ENCODE measurements around the gene DGKG.

Gene DGKG

DNA sequence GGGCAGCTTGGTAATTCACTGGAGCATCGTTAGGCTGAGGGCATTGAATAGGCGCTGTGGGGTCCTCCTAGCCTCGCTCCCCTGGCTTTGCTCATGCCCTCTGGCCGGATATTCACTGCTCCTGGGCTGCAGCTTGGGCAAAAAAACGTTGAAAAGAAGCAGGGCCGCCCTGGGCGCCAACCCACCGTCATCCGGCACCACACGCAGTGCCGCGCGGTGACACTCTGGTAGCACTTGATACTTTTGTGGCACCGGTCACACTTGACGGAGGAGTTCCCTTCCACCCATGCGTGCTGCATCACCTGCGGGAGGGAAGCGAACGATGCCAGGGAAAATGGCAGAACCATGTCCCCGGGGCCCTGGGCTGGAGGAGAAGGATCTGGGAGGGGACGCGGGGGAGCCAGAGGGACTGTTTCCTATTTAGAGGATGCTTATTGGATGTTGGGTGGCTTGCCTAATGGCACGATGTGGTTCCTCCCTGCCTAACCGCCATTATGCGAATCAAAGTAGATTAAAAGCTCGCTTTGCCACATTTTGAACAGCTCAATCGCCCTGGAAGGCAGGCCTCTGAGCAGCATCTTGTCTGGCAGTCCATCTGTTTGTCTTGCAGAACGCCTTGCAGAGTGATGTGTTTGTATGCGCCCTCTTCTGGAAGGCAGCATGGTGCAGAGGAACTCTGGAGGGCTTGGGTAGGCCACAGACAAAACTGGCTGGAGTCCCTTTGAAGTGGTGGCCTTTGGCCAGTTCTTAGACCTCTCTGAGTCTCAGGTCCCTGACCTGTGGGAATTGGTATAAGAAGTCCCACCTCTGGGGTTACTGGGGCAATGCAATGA lies 93.2 kb downstream of the DGKG start:
- no peak for DNase-seq

GRCh38 chr3:186267758-186268157 lies 94.3 kb downstream of the DGKG start:
- no peak for DNase-seq

- no peak for DNase-seq
These were observed 97.2 kb downstream of the DGKG start for GRCh38 chr3:186264608-186265400.

GRCh38 chr3:186261638-186262037 lies 100.4 kb downstream of the DGKG start:
- DNase-seq = no peak

GRCh38 chr3:186260726-186261125 lies 101.3 kb downstream of the DGKG start:
- no peak for DNase-seq

DNA sequence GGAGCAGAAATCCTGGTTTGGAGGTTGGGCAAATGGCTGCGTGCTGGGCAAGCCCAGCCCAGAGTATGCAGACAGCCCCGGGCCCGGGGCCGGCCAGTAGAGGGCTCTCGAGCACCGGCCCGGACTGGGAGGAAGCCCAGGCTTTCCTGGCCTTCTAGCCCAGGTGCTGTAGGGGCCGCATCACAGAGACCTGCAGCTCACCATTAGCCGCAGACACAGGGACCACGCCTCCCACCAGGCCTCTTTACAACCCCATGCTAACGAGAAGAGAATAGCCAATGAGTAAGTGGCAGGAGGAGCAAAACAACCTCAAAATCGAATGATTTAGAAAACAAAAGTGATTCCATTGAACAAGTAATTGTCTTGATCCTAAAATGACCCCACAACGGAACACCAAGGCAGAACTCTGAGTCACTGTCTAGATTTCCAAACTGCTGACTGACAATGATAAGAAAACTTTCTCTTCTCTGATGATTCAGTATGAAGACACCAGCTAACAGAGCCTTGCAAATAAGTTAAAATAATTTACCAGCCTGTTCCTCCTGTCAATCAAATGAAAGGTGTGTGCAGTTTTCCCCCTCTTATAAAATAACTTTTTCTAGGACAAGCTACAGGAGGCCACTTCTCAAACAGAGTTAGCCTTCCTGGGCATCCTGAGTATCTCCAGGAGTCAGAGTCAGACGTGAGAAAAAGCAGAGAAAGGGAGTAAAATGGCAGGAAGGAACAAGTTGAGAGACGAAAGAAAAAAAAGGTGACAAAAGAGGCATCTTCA lies 102.2 kb downstream of the DGKG start:
- no peak for DNase-seq

- DNase-seq = no peak
These were observed 103.1 kb downstream of the DGKG start for GRCh38 chr3:186258968-186259367.

GRCh38 chr3:186257866-186258265 lies 104.2 kb downstream of the DGKG start:
- no peak for DNase-seq

DNA sequence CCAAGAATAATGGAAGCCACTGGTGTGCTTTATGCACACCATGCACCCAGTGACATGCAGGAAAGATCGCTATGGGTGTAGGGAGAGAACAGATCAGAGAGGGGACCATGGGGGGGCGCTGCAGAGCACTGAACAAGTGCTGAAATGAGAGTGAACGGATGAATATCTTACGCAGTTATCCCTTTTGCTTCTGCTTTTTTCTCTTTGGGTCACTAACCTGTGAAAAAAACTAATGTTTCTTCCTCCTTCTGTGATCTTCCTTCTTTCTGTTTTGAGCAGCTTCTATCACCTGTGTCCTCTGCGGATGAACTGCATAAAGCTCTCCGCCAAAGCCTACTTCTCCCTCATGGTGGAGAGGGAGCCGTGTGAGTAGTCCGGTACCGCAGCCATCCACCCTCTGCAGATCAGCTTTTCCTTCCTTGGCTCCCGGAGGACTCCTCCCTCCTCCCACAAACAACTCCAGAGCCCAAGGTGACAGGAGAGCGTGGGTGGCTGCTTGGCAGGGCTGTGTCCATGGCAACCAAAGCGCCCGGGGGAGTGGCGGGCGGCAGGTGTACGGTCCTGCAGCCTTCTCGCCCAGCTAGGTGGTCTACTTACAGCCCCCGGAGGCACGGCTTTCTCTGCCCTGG lies 106.2 kb downstream of the DGKG start:
- peak; percentile 1 for DNase-seq

GRCh38 chr3:186254676-186255650 lies 107.1 kb downstream of the DGKG start:
- no peak for DNase-seq

DNA sequence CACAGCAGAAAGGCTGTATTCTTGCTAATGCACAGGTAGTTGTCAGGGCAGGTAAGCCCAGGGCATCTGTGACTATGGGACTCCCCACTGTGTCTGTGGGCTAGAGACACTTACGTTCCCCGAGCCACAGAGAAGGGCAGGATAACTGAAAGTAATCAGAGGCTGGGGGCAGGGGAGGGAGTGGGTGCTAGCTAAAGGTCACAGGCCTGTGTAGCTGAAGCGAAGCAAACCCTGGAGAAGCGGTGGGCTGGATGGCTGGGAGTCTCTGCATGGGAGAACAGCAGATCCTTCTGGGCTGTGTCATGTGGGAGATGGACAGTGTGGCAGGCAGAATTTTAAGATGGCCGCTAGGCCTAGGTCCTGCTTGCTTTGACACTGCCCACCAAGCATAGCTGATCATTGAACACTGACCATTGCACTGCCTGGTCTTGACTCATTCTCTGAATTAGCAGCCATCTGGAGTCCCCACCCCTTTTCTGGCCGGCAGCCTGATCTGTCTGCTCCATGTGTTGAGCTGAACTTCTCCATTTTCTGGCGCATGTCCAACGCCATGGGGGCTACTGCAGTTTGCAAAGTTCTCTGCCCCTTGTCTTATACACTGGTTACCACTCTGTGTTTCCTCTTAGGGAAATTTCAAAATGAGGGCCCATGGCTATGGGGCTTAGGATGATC lies 110.0 kb downstream of the DGKG start:
- no peak for DNase-seq

DNA sequence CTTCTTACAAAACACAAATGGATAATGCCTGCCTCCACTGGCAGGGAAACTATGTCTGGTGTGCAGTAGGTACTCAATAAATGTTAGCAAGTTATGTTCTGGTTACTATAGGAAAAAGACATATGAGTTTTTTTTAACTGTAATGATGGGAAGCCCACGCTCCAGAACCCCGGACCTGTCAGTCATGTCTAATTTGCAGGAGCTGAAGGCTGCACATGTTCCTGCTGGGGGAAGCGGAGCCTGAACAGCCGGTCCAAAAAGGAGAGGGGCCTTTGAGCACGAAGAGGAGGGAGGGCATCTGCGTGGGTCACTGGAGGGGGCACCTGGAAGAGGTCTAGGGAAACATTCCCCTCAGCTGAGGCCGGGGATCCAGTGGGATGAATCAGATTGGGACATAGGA lies 113.2 kb downstream of the DGKG start:
- no peak for DNase-seq

GRCh38 chr3:186247821-186248814 lies 113.9 kb downstream of the DGKG start:
- DNase-seq = no peak

DNA sequence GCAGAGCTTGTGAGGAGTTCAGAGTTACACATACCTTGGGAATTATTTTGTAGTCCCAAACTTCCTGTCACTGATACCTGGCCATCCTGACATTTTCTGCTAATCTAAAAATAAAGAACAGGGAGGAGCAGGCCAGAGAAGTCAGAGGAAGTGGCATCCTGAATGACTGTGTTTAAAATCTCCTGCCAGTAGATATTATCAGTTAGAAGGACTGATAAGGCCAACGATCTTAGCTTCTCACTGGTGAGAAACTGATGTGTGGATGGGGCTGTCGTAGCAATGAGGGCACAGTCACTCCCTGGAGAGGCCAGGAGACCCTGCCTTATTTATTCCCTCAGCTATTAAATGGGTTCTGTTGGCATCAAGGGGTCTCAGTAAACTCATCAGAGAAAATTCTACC lies 115.1 kb downstream of the DGKG start:
- no peak for DNase-seq

- no peak for DNase-seq
These were observed 118.0 kb downstream of the DGKG start for GRCh38 chr3:186244016-186244415.

DNA sequence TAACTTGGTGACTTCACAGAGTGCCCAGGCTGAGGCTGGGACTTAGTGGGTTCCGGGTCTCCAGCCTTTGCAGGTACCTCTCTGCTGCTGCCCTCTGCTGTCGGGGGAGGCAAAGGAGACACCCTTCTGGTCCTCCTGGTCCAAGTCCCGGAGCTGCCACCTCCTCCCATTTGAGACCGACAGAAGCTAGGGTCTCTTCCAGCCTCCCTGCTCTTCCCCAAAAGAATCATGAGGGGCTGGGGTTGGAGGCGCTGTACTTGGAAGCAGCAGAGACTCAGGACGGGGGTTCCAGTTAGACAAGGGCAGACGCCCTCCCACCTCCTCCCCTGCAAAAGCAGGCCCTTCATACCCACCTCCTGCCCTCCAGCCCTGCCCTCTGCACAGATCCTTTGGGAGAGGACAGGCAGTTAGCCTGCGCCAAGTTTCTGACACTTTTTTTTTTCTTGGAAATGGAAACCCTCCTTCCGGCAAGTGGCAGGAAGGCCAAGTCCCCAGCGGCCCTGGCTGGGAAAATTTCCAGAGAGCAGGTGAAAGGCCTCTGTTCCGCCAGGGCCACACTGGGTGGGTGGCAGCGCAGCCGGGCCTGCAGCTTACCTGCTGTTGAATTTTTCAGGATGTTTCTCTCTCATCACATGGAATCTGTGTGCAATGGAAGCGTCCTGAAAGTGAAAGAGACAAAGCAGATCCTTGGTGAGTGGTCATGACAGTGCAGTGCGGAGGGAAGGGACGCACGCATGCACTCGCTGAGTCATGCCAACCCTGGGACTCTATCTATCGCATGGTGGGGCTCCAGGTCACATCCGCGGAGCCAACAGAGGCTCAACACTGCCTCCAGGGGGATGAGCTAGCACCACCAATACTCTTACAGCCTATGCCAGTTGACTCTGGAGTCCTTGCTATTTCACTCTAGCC lies 119.9 kb downstream of the DGKG start:
- DNase-seq = no peak

DNA sequence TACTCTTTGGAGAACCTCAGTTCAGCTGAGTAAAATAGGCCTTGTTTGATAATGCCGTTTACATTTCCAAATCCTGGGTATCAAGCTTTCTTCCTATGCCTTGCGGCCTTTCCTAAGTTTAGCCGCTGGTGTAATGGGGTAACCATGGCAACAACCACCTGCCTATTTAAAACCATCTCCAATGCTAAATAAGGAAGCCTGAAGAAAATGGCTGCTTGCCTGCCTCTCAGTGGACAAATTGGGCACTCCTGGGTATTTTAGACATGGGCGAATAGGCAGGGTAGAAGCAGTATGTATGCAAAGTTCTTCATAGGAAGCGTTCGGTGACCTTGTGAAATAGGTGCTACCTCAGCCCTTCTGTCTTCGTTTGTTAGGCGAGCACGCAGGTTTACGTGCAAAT lies 122.7 kb downstream of the DGKG start:
- peak; percentile 4 for DNase-seq

- DNase-seq = no peak
These were observed 124.1 kb downstream of the DGKG start for GRCh38 chr3:186237915-186238314.

All from NCI-H187 treated with DMSO at 0.1 percent for 48 hours (cell line).